ENCODE data around the gene TMEM221.

TMEM221 gene

GRCh38 chr19:17471410-17472125 is 23.1 kb upstream of the TMEM221 start:
- DNase-seq: no peak

- DNase-seq: peak; percentile 99
These were observed 21.8 kb upstream of the TMEM221 start, which contains the start of gene SLC27A1 for GRCh38 chr19:17470068-17470841. TSS of gene SLC27A1 (plus strand) at chr19:17470524. CDS start at chr19:17470541, 17 bp downstream.

- DNase-seq: peak; percentile 87
These were observed 21.1 kb upstream of the TMEM221 start for GRCh38 chr19:17469481-17470067.

GRCh38 chr19:17469092-17469480 is 20.6 kb upstream of the TMEM221 start:
- no peak for DNase-seq

- no peak for DNase-seq
These were observed 20.0 kb upstream of the TMEM221 start for GRCh38 chr19:17468302-17469091.

- DNase-seq: no peak
These were observed 19.2 kb upstream of the TMEM221 start for GRCh38 chr19:17467471-17468301.

GRCh38 chr19:17466487-17466850 is 18.0 kb upstream of the TMEM221 start:
- DNase-seq: no peak

GRCh38 chr19:17460372-17461230 is 12.1 kb upstream of the TMEM221 start, which contains the start of gene NXNL1:
TSS of gene NXNL1 (minus strand) at chr19:17460926. CDS start at chr19:17460869, 57 bp downstream.
- no peak for DNase-seq

GRCh38 chr19:17458970-17459369 is 10.5 kb upstream of the TMEM221 start:
- no peak for DNase-seq

- no peak for DNase-seq
These were observed 9.1 kb upstream of the TMEM221 start for GRCh38 chr19:17457616-17458015.

- no peak for DNase-seq
These were observed 7.7 kb upstream of the TMEM221 start for GRCh38 chr19:17456127-17456526.

- no peak for DNase-seq
These were observed 7.0 kb upstream of the TMEM221 start for GRCh38 chr19:17455308-17456123.

- no peak for DNase-seq
These were observed 6.2 kb upstream of the TMEM221 start for GRCh38 chr19:17454576-17455071.

GRCh38 chr19:17451820-17452219 is 3.4 kb upstream of the TMEM221 start:
- DNase-seq: no peak

- peak; percentile 25 for DNase-seq
These were observed 2.0 kb upstream of the TMEM221 start for GRCh38 chr19:17450264-17451075.

- DNase-seq: no peak
These were observed 751 bp downstream of the TMEM221 start for GRCh38 chr19:17447704-17448130.

GRCh38 chr19:17445526-17446165 is 2.8 kb downstream of the TMEM221 start:
- no peak for DNase-seq

- no peak for DNase-seq
These were observed 7.0 kb downstream of the TMEM221 start for GRCh38 chr19:17441241-17442021.
